HepG2 (cell line): ENCODE results near the gene GALNT18. TPM values are rescaled to one million over a fixed set of nuclear protein-coding genes. Genes with fewer than 3 reads are reported as not detected.

Experiments used
- ATAC-seq: fragments of 200-7000 bp; cut with Tn5 transposase; 3 replicates; pipeline ENCODE4 v1.9.1; 2020; ENCODE audit warnings: mild to moderate bottlenecking, moderate library complexity
- BruUV-seq: library from RNA; stranded (reverse); fragments of 400-500 nt; replicated peaks from 2 replicates; lab custom pipeline; 2021; lab: Mats Ljungman, UMichigan
- CTCF ChIA-PET: fragments of 300-600 bp; formaldehyde crosslinking; extraction: SDS; loops from one replicate; lab custom pipeline; 2021; ENCODE audit warnings: low total read pairs, inconsistent platforms, low intra/inter-chr PET ratio; lab: Yijun Ruan, JAX
- POLR2A ChIA-PET: fragments of 350-600 bp; sonication (Branson Sonifier 250); formaldehyde crosslinking; loops from one replicate; lab custom pipeline; 2020; ENCODE audit warnings: antibody characterized with exemption, inconsistent platforms; lab: Yijun Ruan, JAX
- DNase-seq: peaks from one replicate; pipeline ENCODE4 v3.0.0-alpha.2; 2015; ENCODE audit warnings: low spot score
- FAIRE-seq: peaks from 3 replicates; lab custom pipeline; 2011; peaks lifted over from hg19 to GRCh38; lab: Jason Lieb, UNC
- H2AFZ ChIP-seq: one replicate; pipeline ENCODE4 v1.6.1; 2011; ENCODE audit warnings: low read length, inconsistent platforms
- H3K27ac ChIP-seq: fragments of 300-600 bp; 3 replicates; pipeline ENCODE4 v1.8.0; 2011; ENCODE audit warnings: mixed run types, mild to moderate bottlenecking, mixed read lengths, low read length, inconsistent platforms; ENCODE audit not compliant: insufficient read depth; ENCODE audit errors: extremely low read length
- H3K27me3 ChIP-seq, 2 experiments: fragments of 200-600 bp in 1 of 2; 2 replicates in 1 of 2; 3 replicates in 1 of 2; pipeline versions ENCODE4 v1.6.0 to v1.8.0; 2011; ENCODE audit warnings: low read length in 2 of 2, mild to moderate bottlenecking in 2 of 2, moderate library complexity in 2 of 2, inconsistent platforms in 1 of 2; ENCODE audit not compliant: insufficient read depth in 2 of 2, control insufficient read depth in 1 of 2
- H3K36me3 ChIP-seq, 2 experiments: fragments of 200-600 bp in 1 of 2; replicated peaks in 1 of 2; 2 replicates in 1 of 2; 3 replicates in 1 of 2; pipeline versions ENCODE4 v1.5.1 to v1.8.0; 2011; ENCODE audit warnings: low read length in 2 of 2, inconsistent platforms in 1 of 2; ENCODE audit not compliant: insufficient read depth in 2 of 2, control insufficient read depth in 1 of 2
- H3K4me1 ChIP-seq: 2 replicates; pipeline ENCODE4 v1.5.1; 2012; ENCODE audit warnings: low read length, inconsistent platforms; ENCODE audit not compliant: insufficient read depth
- H3K4me2 ChIP-seq: 2 replicates; pipeline ENCODE4 v1.6.0; 2011; ENCODE audit warnings: low read depth, low read length, inconsistent platforms
- H3K4me3 ChIP-seq, 3 experiments: fragments of 200-600 bp in 1 of 3; sonication (generic), shearing (Covaris generic) in 1 of 3; replicated peaks in 1 of 3; 2 replicates each; pipeline ENCODE4 v1.5.1; 2011 to 2016; ENCODE audit warnings: low read length in 3 of 3, inconsistent platforms in 2 of 3, low read depth in 2 of 3, mild to moderate bottlenecking in 2 of 3, control low read depth in 1 of 3, mixed read lengths in 1 of 3; ENCODE audit not compliant: insufficient read depth in 1 of 3
- H3K79me2 ChIP-seq: one replicate; pipeline ENCODE4 v1.6.1; 2011; ENCODE audit warnings: low read length, inconsistent platforms; ENCODE audit not compliant: insufficient read depth
- H3K9ac ChIP-seq: 2 replicates; pipeline ENCODE4 v1.6.0; 2011; ENCODE audit warnings: mild to moderate bottlenecking, low read depth, low read length, inconsistent platforms; ENCODE audit not compliant: insufficient read depth
- H3K9me3 ChIP-seq: 2 replicates; pipeline ENCODE4 v1.5.1; 2012; ENCODE audit warnings: mild to moderate bottlenecking, low read length
- H4K20me1 ChIP-seq: 2 replicates; pipeline ENCODE4 v1.6.0; 2011; ENCODE audit warnings: inconsistent platforms, mild to moderate bottlenecking, low read length, moderate library complexity; ENCODE audit not compliant: insufficient read depth
- CEBPB ChIP-seq: IDR thresholded peaks from 2 replicates; pipeline ENCODE4 v1.6.1; 2011; ENCODE audit warnings: low read depth, low read length, improper control_type of control experiment, borderline replicate concordance
- ESRRA ChIP-seq: sonication (generic); formaldehyde crosslinking; IDR thresholded peaks from 2 replicates; pipeline ENCODE4 v1.5.1; 2020; ENCODE audit warnings: mild to moderate bottlenecking, low read depth, missing genetic modification reagents
- FOXA3 ChIP-seq: IDR thresholded peaks from 2 replicates; pipeline ENCODE4 v1.6.1; 2016; ENCODE audit warnings: missing genetic modification reagents, missing compliant biosample characterization
- HMG20A ChIP-seq: IDR thresholded peaks from 2 replicates; pipeline ENCODE4 v1.6.1; 2016; ENCODE audit warnings: borderline replicate concordance
- HNF4A ChIP-seq: sonication (generic); formaldehyde crosslinking; IDR thresholded peaks from 2 replicates; pipeline ENCODE4 v1.4.0; 2020; ENCODE audit warnings: missing genetic modification reagents
- KAT2B ChIP-seq: fragments of 150-350 bp; IDR thresholded peaks from 2 replicates; pipeline ENCODE4 v1.6.1; 2014; ENCODE audit warnings: low read depth, low read length, borderline replicate concordance
- SOX5 ChIP-seq: IDR thresholded peaks from 2 replicates; pipeline ENCODE4 v1.6.1; 2016; ENCODE audit warnings: borderline replicate concordance
- ZNF556 ChIP-seq: sonication (generic); formaldehyde crosslinking; IDR thresholded peaks from 2 replicates; pipeline ENCODE4 v1.4.0; 2020; ENCODE audit warnings: mild to moderate bottlenecking, missing genetic modification reagents, borderline replicate concordance
- ZNF564 ChIP-seq: sonication (generic); formaldehyde crosslinking; IDR thresholded peaks from 2 replicates; pipeline ENCODE4 v1.8.1; 2023; ENCODE audit warnings: mild to moderate bottlenecking, missing genetic modification reagents
- WGBS: methylation state at CpG from one replicate; pipeline ENCODE4 v1.1.6; 2017; ENCODE audit warnings: low lambda C conversion rate; 5-methylcytosine and 5-hydroxymethylcytosine counted together
- in situ Hi-C: cut with HindIII; loops from 2 replicates; pipeline ENCODE4 v1.10.0; 2017; ENCODE audit warnings: low pct_unique_long_range_greater_than_20kb; ENCODE audit not compliant: extremely low pct_ligation_motif_present
- intact Hi-C: fragments of 100-400 bp; cut with micrococcal nuclease; formaldehyde crosslinking; loops from one replicate; pipeline ENCODE4 v1.10.0; 2022; ENCODE audit not compliant: unreplicated experiment
- polyA plus RNA-seq, 8 experiments: library from polyadenylated mRNA; depleted of rRNA in 3 of 8; stranded (reverse) in 7 of 8; unstranded in 1 of 8; fragments of >200 nt; fragmentation: Illumina TruSeq in 4 of 8; extraction: Trizol in 4 of 8; gene quantifications; 2 replicates each; pipeline versions ENCODE4 v1.2.1 to v1.2.3, GENCODE V29; 2011 to 2016; ENCODE audit warnings: low read depth in 4 of 8, missing spikeins in 1 of 8, mixed read lengths in 1 of 8; ENCODE audit not compliant: insufficient read depth in 1 of 8
- total RNA-seq, 5 experiments: library from RNA; depleted of rRNA; stranded (reverse); fragments of >200 nt; fragmentation: Illumina TruSeq; extraction: Trizol; gene quantifications; 2 replicates each; pipeline ENCODE4 v1.2.3, GENCODE V29; 2016; ENCODE audit warnings: low read depth in 1 of 5
- TF ChIP-seq, protein P1 (sequence below): sonication (generic); formaldehyde crosslinking; IDR thresholded peaks from 2 replicates; pipeline ENCODE4 v1.4.0; 2020; ENCODE audit warnings: mild to moderate bottlenecking, missing genetic modification reagents
- TF ChIP-seq, protein P2 (sequence below): sonication (generic); formaldehyde crosslinking; IDR thresholded peaks from 2 replicates; pipeline ENCODE4 v1.5.1; 2020; ENCODE audit warnings: missing genetic modification reagents, mild to moderate bottlenecking, borderline replicate concordance
- TF ChIP-seq, protein P3 (sequence below): sonication (generic); formaldehyde crosslinking; IDR thresholded peaks from 2 replicates; pipeline ENCODE4 v1.5.0; 2020; ENCODE audit warnings: mild to moderate bottlenecking, missing genetic modification reagents, borderline replicate concordance

The GALNT18 gene
- total and polyA plus RNA-seq, 2 of the 13 experiments (the other 11 are each of a cell fraction or from before 2014, with no cell fraction given): 0.11 TPM; not detected in 1

DNA sequence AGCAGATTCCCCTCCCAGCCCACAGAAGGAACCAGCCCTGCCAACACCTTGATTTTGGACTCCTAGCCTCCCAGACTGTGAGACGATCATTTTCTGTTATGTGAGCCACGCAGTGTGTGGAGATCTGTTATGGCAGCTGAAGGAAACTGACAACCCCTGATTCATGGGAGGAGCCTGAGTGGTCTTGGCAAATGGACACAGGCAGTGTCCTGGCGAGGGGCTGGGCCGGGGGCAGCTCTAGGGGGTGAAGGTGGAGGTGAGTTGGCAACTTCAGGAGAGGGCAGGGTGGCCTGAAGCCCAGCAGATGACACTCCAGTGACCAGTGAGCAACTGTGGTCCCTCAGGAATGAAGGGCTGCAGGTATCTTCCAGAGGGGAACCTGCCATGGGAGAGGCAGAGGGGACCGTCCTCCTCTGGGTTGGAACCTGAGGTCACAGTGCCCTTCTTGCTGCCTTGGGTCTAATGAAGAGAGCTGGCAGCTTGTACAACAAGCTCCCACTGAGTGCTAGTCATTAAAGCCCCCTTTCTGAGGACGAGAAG, 351.5 kb downstream of the GALNT18 start:
- BruUV-seq: no TSS peak
- Histone ChIP-seq H3K4me1 (no peaks in the 10 kb centered on the region), H3K9ac (no peak overlapping the region), H3K27ac (no peak overlapping the region), H3K4me2 (no peak overlapping the region), H3K79me2 (no peaks in the 10 kb centered on the region), H2AFZ (no peak overlapping the region), H3K36me3 (no peaks in the 10 kb centered on the region), H3K9me3 (no peaks in the 10 kb centered on the region), H3K27me3 (no peaks in the 10 kb centered on the region; a peak in 2 of 5 replicates), H3K4me3 (no peak overlapping the region), H4K20me1 (no peaks in the 10 kb centered on the region)
- DNase-seq (no peak), FAIRE-seq (no peak), ATAC-seq (no peak)
- TF ChIP-seq FOXA3 (no peak), ZNF556 (CRISPR knock-in tag) (no peak), ZNF564 (CRISPR knock-in tag) (no peak)
- in situ Hi-C loops (no loop called here), intact Hi-C loops (no loop called here)
- POLR2A ChIA-PET: no interaction called here
- WGBS: no CpG with 5 or more reads among the region's 6 CpGs
- CTCF ChIA-PET: no interaction called here

DNA sequence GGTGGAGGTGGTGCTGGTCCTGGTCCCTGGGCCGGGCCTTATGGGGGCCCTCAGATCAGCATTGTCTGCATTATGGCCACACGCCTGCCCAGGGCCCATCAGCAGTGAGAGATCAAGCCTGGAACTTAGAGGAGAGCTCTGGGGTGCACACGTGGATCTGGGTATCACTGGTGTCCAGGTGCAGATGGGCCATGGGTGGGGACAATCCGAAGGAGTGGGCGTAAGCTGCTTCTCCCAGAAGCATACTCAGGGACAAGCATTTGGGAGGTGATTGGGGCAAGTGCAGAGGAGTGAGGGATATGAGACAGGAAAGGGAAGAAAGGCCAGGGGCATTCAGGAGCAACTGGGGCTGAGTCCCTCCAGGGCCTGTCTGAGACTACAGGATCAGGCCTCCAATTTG, 353.1 kb downstream of the GALNT18 start:
- no peaks in the 10 kb centered on the region for H3K36me3 ChIP-seq
- H3K4me3 ChIP-seq: no peak overlapping the region
- H3K27ac ChIP-seq: no peak overlapping the region
- no peaks in the 10 kb centered on the region for H3K9me3 ChIP-seq
- no peaks in the 10 kb centered on the region; a peak in 1 of 5 replicates for H3K27me3 ChIP-seq
- H3K79me2 ChIP-seq: no peaks in the 10 kb centered on the region
- H3K9ac ChIP-seq: no peak overlapping the region
- ATAC-seq (no peak), FAIRE-seq (no peak), DNase-seq (no peak)
- BruUV-seq: no TSS peak
- H4K20me1 ChIP-seq: no peaks in the 10 kb centered on the region
- POLR2A ChIA-PET: no interaction called here
- intact Hi-C loops: no loop called here
- H3K4me1 ChIP-seq: no peaks in the 10 kb centered on the region
- H2AFZ ChIP-seq: no peak overlapping the region
- in situ Hi-C loops: loop anchor here (10.0 kb wide), 1 partner anchor 244 kb away; no protein-coding TSS in a partner anchor
- WGBS: 28% methylated on average over 3 of the region's 5 CpGs
- no peak overlapping the region for H3K4me2 ChIP-seq
- no peak for TF ChIP-seq KAT2B
- TF ChIP-seq HMG20A (CRISPR knock-in tag): no peak
- TF ChIP-seq, protein P1, sequence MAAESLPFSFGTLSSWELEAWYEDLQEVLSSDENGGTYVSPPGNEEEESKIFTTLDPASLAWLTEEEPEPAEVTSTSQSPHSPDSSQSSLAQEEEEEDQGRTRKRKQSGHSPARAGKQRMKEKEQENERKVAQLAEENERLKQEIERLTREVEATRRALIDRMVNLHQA (CRISPR knock-in tag): no peak
- TF ChIP-seq SOX5 (CRISPR knock-in tag): no peak
- no peak for TF ChIP-seq HNF4A (CRISPR knock-in tag)
- no peak for TF ChIP-seq CEBPB
- TF ChIP-seq ESRRA: no peak
- TF ChIP-seq, protein P2, sequence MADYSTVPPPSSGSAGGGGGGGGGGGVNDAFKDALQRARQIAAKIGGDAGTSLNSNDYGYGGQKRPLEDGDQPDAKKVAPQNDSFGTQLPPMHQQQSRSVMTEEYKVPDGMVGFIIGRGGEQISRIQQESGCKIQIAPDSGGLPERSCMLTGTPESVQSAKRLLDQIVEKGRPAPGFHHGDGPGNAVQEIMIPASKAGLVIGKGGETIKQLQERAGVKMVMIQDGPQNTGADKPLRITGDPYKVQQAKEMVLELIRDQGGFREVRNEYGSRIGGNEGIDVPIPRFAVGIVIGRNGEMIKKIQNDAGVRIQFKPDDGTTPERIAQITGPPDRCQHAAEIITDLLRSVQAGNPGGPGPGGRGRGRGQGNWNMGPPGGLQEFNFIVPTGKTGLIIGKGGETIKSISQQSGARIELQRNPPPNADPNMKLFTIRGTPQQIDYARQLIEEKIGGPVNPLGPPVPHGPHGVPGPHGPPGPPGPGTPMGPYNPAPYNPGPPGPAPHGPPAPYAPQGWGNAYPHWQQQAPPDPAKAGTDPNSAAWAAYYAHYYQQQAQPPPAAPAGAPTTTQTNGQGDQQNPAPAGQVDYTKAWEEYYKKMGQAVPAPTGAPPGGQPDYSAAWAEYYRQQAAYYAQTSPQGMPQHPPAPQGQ (CRISPR knock-in tag): no peak
- TF ChIP-seq, protein P3, sequence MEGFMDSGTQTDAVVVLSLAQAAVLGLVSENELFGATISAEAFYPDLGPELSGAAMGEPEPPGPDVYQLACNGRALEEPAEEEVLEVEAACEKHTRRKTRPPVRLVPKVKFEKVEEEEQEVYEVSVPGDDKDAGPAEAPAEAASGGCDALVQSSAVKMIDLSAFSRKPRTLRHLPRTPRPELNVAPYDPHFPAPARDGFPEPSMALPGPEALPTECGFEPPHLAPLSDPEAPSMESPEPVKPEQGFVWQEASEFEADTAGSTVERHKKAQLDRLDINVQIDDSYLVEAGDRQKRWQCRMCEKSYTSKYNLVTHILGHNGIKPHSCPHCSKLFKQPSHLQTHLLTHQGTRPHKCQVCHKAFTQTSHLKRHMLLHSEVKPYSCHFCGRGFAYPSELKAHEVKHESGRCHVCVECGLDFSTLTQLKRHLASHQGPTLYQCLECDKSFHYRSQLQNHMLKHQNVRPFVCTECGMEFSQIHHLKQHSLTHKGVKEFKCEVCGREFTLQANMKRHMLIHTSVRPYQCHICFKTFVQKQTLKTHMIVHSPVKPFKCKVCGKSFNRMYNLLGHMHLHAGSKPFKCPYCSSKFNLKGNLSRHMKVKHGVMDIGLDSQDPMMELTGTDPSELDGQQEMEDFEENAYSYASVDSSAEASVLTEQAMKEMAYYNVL: no peak
- CTCF ChIA-PET: no interaction called here
